ENCODE measurements around the gene CRACR2B.

Gene CRACR2B

DNA sequence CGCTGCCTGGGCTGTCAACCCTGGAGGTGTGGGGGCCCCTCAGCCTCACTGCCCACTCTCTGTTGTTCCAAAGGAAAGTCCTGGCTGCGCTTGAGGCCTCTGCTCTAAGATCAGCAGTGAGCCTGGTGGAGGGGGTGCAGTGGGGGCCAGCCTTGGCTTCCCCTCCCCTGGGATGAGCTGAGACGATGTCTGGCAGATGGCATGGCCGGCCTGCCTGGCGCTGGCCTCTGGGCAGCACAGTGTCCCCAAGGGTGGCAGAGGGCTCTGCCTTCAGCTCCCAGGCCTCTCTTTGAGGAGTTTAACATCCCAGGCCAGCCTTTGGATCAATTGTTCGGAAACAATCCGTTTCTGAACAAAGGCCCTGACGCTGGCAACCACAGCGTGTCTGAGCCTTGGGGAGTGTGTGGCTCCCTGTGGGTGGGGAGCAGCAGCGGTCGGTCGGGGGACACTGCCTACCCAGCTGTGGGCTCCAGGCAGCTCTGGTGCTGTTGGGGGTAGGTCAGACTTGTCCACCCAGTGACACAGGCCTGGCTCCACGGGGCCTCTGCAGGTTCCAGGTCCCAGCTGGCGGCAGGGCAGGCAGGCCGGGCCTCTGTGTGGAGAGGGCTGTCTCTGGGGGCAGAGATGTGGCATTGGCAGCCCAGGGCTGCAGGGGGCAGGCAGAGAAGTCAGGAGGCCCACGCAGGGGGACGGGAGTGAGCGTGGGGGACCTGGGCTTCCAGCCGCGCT lies 27.0 kb downstream of the CRACR2B start:
- no peak for DNase-seq (ENCODE audit: low read depth)

DNA sequence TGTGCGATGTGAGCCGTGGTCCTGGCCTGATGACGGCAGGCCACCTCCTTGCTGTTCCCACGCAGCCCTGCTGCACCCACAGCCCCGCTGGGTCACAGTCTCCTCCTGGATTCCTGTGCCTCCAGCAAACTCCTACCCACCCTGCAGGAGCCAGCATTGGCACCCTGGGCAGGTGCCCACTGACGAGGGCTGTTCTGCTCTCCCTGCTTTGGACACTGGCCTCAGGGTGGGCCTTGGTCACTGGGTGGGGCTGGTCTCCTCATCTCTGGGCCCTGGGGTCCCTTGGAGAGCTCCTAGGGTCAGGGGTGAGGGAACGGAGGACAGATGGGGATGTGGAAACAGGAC lies 27.6 kb downstream of the CRACR2B start:
- DNase-seq (ENCODE audit: low read depth) = no peak

DNA sequence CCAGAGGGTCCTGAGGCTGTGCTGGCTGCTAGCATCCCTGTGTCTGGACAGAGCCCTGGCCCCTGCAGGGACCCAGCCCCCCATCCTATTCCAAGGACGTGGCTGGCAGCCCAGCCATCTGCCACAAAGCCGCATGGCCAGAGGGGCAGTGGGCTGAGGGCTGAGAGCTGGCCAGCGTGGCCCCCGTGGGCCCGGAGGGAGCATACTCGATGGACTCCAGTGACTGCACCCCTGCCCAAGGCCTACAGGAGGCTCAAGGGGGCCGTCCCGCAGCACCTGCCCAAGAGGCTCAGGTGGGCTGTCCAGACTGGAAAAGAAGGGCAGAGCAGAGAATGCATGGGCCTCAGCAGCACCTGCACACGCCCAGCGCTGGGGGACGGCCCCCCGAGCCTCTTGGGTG lies 28.1 kb downstream of the CRACR2B start:
- no peak for DNase-seq (ENCODE audit: low read depth)

DNA sequence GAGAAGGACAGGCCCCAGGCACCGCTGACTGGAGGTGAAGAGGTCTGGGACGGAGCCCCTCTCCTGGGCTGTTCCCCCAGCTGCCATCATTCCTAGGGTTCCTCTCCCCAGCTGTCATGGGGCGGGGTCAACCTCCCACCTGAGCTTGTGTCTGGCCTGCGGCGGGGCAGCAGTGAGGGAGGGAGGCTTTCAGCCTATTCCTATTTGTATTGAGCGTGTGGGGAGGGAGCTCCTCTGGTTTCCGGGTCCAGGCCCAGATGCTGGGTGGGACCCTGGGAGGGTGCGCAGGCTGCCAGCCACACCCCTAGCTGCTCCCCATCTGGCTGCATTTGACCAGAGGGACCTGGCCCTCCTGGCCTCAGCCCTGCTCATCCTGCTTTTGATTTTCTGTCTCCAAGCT lies 28.7 kb downstream of the CRACR2B start:
- no peak for DNase-seq (ENCODE audit: low read depth)

DNA sequence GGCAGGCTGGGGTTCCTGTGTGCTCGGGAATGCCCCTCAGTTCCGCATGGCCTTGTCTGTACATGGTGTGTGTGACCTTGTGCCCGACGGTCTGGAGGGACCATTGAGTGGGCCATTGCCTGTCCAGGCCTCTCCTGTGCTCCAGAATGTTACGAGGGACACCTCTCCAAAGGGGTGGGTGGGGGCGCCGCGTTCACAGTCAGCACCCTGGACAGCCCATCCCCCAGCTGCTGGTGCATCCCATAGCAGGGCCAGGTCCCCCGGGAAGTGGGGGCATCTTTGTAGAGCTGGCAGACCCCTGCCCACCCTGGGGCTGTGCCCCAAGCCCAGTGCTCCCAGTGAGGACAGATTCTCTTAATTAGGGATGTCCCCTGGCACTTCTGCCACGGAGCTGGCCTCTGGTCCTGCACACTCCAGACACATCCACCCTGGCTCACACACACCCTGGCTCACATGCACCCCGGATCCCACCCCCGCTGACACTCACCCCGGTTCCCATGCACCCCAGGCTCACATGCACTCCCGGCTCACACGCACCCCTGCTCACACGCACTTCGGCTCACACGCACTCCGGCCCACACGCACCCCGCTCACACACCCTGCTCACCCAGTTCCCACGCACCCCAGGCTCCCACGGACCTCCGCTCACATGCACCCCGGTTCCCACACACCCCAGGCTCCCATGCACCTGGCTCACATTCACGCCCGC lies 30.5 kb downstream of the CRACR2B start:
- no peak for DNase-seq (ENCODE audit: low read depth)

DNA sequence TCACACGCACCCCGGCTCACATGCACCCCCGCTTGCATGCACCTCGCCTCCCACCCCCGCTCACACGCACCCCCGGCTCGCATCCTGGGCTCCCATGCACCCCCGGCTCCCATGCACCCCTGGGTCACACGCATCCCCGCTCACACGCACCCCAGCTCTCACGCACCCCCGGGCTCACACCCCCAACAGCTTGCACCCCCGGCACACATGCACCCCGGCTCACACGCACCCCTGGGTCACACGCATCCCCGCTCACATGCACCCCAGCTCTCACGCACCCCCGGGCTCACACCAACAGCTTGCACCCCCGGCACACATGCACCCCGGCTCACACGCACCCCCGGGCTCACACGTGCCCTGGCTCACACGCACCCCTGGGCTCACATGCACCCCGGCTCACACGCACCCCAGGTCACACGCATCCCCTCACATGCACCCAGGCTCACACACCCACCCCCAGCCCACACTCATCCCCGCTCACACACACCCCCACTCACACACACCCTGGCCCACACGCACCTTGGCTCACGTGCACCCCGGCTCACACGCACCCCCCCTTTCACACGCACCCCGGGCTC lies 31.1 kb downstream of the CRACR2B start:
- DNase-seq (ENCODE audit: low read depth) = no peak

DNA sequence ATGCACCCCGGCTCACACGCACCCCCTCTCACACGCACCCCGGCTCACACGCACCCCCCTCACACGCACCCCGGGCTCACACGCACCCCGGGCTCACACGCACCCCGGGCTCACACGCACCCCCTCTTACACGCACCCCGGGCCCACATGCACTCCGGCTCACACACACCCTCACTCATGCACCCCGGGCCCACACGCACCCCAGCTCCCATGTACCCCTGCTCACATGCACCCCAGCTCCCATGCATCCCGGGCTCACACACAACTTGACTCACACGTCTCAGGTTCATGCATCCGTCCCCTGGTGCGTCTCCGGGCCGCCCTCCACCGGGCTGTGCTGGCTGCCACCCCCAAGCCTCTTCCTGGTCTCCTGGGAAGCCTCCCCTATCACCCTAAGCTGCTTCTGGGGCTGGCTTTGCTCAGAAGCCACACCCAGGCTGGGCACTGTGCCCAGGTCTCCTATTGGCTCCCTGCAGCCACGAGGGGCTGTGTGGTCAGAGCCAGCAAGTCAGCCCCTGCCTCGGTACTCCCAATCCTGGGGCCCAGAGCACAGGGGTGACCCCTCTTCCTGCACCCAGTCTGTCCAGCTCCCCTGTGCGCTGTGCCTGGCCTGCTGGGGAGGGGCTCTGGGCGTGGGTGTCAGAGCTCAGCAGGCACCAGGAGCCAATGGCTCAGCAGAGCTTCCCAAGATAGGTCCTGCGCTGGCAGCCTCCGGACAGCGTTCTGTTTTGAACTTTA lies 31.8 kb downstream of the CRACR2B start:
- no peak for DNase-seq (ENCODE audit: low read depth)

DNA sequence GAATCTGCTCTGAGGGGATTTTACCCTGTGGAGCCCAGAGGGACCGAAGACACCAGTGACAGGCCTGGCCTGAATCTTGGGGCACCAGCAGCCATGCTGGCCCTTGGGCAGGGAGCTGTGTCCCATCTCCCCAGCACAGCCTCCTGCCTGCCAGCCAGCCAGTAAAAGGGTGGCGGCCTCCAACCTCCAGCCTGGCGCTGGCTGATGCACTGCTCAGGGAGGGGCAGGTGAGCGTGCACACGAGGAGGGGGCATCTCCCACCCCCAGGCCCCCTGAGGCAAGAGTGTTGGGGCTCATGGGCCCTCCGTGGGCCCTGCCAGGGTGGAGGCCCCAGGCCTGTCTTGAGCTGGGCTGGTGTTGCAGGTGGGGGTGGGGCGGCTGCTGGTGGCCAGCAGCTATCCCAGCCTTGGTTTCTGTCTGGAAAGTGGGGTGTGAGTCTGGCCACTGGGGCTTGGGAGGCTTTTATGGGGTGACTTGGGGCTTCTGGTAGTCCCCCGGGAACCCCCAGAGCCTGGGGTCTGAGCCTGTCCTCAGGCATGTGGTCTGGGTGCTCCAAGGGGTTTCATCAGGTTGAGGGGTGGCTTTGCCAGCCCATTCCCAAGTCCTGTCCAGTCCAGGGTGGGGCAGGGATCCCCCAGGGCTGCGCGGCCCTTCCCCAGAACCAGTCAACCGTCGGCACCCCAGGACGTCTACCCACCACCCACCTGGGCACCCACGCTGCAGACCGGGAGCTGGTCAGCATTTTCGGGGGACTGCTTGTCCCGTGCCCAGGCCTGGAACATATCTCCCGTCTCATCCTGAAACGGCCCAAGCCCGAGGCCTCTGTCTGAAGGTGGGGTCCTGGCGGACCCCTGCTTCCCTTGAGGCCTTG lies 32.8 kb downstream of the CRACR2B start:
- no peak for DNase-seq (ENCODE audit: low read depth)

DNA sequence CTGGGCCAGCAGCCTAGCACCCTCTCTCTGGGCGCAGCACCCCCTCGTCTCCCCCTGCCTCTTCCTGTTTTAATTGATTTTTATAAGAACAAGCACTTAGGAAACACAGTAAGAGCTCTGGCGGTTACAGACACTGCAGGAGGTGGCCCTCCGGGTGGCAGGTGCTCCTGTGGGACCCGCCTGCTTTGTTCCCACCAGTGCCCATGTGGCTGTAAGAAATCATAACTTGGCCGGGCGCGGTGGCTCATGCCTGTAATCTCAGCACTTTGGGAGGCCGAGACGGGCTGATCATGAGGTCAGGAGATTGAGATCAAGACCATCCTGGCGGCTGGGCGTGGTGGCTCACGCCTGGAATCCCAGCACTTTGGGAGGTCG lies 33.4 kb downstream of the CRACR2B start:
- no peak for DNase-seq (ENCODE audit: low read depth)

DNA sequence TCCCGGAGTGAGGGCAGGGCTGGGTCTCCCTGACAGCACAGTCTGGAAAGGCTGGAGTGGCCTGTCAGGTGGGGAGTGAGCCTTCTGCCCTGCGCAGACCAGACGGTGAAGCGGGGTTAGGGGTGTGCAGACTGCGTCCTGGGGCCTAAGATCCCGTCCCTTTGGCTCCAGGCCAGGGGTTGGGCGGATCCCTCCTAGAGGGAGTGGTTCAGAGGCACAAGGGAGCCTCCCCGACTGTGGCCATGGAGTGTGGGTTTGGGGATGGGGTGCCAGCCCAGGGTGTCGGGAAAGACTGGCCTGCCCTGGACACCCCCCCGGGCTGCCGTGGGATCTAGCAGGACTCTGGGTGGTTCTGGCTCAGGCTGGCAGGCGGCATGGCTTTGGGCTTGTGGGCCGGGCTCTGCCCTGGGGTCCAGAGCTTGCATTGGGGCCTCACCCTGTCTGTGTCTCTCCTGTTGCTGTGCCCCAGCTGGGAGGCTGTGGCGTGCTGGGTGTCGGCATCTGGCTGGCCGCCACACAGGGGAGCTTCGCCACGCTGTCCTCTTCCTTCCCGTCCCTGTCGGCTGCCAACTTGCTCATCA lies 34.5 kb downstream of the CRACR2B start:
- DNase-seq (ENCODE audit: low read depth) = no peak

DNA sequence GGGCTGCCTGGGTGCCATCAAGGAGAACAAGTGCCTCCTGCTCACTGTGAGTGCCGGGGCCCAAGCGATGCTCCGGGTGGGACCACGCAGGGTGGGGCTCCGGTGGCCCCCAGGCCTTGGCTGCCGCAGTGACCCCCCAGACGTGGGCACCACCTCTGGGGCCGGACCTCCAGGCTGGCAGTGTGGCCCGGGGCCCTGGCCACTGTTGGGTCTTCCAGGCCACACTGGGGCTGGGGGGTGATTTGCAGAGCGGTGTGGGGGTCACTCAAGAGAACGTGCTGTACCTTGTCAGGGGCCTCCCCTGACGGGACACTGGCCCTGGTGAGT lies 34.9 kb downstream of the CRACR2B start:
- no peak for DNase-seq (ENCODE audit: low read depth)

DNA sequence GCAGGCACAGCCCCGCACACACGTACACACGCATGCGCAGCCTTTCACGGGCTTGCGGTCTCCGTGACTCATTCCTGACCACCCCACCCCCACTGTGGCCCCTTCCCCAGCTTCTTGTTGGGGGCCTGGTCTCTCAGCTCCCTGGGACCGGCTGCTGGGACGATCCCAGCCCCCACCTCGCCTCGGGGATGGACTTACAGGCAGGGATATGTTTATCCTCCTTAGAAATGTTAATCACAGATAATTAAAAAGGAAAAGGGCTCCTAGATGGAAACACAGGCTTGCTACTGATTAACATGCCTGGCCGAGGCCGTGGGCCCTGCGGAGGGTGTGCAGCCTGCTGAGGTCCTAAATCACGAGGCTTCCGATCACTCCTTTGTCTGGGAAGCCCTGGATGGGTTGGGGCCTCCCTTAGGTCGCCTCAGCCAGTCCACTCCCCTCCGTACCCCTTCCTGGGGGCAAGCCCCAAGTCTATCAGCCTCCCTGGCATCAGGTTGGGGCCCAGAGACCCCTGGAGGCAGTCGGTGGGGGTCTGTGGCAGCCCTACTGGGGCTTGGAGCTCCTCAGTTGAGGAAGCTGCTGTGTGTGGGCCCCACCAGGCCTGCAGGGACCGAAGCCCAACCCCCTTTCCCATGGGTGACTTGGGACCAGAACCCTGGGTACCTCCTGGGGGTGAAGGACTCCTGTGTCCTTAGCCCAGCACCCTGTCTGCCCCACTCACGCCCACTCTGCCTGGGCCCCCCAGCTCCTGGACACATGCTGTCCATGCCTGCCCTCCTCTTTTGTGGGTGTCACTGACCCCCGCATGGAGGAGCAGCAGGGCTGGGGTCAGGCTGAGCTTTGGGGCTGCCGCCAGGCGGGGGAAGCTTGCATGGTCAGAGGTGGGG lies 35.5 kb downstream of the CRACR2B start:
- no peak for DNase-seq (ENCODE audit: low read depth)

DNA sequence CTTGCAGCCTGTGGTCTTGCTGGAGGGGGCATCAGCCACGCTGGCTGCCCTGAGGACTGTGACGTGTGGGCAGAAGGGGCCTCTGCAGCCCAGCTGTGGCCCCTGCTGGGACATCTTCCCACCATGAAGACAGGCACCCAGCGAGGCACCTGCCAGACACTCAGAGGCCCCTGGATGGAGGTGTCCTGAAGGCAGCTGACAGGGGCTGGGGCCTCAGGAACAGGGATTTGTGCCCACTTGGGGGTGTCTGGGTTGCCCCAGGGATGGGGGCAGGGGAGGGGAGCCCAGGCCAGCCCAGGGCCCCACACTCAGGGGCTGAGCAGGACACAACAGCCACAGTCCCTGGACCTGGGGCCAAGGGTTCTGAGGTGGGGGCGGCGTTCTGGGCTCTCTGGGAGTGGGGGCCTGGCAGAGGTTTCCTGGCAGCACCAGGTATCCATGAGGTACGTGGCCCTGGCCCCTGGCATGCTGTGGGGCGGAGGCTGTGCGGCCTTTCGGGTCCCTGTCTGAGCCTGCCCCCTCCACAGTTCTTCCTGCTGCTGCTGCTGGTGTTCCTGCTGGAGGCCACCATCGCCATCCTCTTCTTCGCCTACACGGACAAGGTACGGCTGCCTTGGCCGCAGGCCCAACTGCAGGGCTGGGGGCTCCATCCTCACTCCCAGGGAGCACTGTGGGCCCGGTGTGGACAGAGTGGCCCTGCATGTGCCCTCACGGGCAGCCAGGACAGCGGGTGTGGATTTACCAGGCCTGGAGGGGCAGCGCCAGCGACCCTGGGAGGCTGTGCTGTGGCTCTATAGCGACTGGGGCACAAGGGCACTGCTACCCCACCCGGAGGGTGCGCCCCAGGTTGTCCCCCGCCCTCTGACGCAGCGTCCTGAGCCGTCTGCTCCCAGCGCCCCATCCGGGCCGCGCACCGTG lies 36.5 kb downstream of the CRACR2B start:
- no peak for DNase-seq (ENCODE audit: low read depth)

DNA sequence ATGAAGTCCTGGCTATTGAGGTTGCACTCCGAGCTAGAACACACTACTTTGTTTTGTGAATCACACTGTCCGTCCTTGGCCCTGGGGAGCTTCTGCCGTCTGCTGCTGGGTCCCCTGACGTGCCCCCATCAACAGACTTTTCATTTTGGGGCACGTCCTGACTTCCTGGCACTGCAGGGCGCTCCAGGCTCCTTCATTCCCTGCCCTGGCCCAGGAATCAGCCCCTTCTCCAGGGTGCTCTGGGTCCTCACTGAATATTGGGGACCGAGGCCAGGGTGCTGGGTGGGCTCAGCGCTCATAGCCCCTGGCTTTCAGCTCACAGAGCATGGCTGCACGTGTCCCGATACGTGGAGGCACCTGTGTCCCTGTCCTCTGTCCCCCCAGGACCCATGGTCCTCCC lies 37.2 kb downstream of the CRACR2B start:
- DNase-seq (ENCODE audit: low read depth) = no peak

DNA sequence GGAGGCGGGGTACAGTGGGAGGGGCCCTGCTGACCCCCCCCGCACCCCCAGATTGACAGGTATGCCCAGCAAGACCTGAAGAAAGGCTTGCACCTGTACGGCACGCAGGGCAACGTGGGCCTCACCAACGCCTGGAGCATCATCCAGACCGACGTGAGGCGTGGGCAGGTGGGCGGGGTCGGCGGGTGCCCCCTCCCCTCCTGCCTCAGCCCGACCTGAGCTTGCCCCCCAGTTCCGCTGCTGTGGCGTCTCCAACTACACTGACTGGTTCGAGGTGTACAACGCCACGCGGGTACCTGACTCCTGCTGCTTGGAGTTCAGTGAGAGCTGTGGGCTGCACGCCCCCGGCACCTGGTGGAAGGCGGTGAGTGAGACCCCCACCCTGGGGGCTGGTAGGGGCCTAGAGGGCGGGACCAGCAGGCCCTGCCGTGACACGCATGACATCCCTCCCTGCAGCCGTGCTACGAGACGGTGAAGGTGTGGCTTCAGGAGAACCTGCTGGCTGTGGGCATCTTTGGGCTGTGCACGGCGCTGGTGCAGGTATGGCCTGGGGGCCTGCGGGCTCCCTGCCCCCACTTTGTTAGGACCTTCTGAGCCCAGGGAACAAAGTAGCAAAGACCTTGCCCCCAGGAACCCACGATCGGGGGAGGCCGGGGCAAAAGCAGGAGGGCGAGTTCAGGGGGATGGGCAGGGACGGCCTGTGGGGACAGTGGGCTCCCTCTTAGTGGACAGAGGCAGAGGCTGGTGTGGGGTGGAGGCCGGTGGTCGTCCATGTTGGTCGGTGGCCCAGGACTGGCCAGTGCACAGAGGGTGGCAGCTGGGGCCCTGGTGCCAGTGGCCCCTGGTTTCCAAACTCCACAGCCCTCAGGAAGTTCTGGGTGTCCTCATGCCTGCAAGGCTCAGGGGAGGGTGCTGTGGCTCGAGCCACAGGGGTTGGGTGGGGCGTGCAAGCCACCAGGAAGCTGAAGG lies 38.0 kb downstream of the CRACR2B start:
- DNase-seq (ENCODE audit: low read depth) = no peak

DNA sequence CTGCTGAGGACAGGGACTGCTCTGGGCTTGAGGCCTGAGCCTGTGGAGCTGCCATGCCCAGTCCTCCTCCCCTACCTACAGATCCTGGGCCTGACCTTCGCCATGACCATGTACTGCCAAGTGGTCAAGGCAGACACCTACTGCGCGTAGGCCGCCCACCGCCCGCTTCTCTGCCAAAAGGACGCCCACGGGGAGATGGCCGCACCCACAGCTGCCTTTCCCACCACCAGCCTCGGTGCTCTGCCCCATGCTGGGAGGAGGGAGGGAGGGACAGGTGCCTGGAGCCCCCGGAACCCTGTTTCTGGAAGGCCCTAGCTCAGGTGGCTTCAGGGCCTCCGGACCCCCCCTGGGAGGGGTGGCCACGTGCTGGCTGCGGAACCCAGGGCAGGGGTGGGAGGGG lies 38.8 kb downstream of the CRACR2B start:
- no peak for DNase-seq (ENCODE audit: low read depth)

DNA sequence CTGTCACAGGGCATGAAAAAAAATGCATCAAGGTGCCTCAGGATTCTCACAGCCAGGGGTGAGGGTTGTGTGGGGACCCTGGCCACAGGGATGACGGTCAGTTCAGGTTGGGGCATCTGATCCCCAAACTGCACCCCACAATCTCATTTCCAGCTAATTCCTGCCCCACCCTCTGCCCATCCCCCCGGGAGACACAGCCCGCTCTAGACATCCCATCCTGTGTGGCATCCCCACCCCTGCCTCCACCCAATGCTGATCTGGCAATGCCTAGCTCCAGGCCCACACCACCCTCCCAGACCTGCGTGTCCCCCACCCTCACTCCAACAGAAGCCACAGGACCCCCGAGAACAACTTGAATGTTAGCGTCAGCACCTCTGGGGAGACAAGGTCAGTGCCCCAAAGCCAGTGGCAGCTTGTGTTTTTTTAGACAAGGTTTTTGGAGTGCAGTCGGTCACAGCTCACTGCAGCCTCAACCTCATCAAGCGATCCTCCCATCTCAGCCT lies 40.2 kb downstream of the CRACR2B start:
- no peak for DNase-seq (ENCODE audit: low read depth)

DNA sequence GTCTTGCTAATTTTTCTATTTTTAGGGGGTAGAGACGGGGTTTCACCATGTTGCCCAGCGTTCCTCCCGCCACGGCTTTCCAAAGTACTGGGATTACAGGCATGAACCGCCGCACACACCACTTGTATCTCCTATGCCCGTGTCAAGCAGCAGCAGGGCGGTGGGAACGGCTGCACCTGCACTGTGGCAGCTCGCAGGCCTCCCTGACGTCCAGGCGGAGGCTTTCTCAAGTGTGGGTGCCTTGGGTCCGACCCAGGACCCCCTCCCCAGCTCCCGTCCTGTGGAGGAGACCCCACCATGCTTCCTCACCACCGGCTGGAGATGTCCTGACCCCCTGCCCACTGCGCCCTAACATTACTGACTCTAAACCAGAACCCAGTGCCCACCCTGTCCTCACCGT lies 40.7 kb downstream of the CRACR2B start:
- DNase-seq (ENCODE audit: low read depth) = no peak
